Bronchial epithelial cell (primary cell): ENCODE results near the gene ARHGAP6. TPM values are rescaled to one million over a fixed set of nuclear protein-coding genes. Genes with fewer than 3 reads are reported as not detected.

Experiments used
- DNase-seq: peaks from one replicate; pipeline ENCODE4 v3.0.0-alpha.2; 2010; ENCODE audit warnings: low read depth
- FAIRE-seq: peaks from 2 replicates; lab custom pipeline; 2011; peaks lifted over from hg19 to GRCh38; lab: Jason Lieb, UNC
- H3K27me3 ChIP-seq: 2 replicates; pipeline ENCODE4 v1.5.1; 2011; ENCODE audit warnings: low read length; ENCODE audit not compliant: control insufficient read depth, insufficient read depth
- H3K36me3 ChIP-seq: 2 replicates; pipeline ENCODE4 v1.5.1; 2011; ENCODE audit warnings: low read length; ENCODE audit not compliant: control insufficient read depth, insufficient read depth
- H3K4me3 ChIP-seq: 2 replicates; pipeline ENCODE4 v1.5.1; 2011; ENCODE audit warnings: mild to moderate bottlenecking, low read depth, low read length, control low read depth
- total RNA-seq: library from RNA; depleted of rRNA; stranded (reverse); fragments of >200 nt; gene quantifications from 2 replicates; pipeline ENCODE4 v1.2.1, GENCODE V29; 2014
- TF ChIP-seq, protein P1 (sequence below): IDR thresholded peaks from 2 replicates; pipeline ENCODE4 v1.5.1; 2011; ENCODE audit warnings: mild to moderate bottlenecking, moderate library complexity, low read length, control low read depth, inconsistent platforms; ENCODE audit not compliant: insufficient read depth, severe bottlenecking

The ARHGAP6 gene
- total RNA-seq, 1 donor from 2014 or later: under 0.01 TPM

DNA sequence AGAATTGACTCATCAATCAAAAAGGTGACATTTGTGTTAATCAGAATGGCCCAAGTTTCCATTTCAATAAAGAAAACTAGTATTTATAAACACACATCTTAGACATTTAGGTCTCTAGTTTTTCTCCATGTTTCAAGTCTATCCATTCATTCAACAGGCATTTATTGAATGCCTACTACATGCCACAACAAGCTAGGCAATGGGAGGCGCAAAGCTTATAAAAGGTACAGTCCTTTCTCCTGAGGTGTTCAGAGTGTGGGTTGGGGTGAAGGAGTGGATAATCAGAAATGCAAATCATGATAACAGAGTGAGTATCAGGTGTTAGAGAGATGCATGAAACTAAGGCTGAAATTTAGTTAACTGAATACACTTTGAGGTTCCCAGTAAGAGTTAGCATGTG is 476.6 kb downstream of the ARHGAP6 start:
- Histone ChIP-seq H3K27me3 (no peaks in the 10 kb centered on the region), H3K4me3 (no peak overlapping the region), H3K36me3 (no peaks in the 10 kb centered on the region)
- FAIRE-seq: no peak
- TF ChIP-seq, protein P1, sequence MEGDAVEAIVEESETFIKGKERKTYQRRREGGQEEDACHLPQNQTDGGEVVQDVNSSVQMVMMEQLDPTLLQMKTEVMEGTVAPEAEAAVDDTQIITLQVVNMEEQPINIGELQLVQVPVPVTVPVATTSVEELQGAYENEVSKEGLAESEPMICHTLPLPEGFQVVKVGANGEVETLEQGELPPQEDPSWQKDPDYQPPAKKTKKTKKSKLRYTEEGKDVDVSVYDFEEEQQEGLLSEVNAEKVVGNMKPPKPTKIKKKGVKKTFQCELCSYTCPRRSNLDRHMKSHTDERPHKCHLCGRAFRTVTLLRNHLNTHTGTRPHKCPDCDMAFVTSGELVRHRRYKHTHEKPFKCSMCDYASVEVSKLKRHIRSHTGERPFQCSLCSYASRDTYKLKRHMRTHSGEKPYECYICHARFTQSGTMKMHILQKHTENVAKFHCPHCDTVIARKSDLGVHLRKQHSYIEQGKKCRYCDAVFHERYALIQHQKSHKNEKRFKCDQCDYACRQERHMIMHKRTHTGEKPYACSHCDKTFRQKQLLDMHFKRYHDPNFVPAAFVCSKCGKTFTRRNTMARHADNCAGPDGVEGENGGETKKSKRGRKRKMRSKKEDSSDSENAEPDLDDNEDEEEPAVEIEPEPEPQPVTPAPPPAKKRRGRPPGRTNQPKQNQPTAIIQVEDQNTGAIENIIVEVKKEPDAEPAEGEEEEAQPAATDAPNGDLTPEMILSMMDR: no peak
- peak; percentile 82 for DNase-seq

DNA sequence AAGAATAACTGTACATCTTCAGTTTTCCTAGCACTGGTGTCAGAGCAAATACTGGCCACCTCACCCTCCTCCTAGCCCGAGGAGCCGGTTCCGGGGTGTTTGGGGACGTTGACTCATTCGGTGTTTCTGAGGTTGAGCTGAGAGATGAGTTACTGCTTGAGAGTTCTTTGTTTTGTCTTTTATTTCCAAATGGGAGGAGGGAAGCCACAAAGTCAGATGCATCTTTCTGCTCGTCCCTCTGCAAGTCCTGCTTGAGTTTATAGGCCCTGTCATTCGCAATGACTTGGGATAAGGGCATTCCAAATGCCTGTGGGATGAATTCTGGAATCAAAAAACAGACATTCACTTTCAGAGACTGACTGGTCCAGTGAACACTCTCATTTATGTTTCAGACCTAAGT is 477.1 kb downstream of the ARHGAP6 start:
- peak; percentile 83 for FAIRE-seq

DNA sequence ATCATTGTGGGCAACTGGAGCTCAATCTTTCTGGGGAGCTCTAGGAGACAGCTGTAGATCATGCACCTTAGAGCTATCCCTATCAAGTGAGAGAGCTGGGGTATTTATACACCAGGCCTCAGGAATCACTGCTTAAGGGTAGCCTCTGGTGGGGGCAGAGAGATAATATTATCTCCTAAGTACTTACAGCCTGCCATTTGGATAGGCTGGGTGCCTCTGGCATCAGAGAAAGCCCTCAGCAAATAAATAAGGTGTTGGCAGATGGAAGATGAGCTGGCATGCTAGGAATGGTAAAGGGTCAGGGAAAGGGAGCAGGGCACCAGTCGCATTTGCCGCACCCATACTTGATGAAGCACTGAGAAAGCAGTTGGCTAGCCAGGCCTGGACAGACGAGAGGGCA is 478.7 kb downstream of the ARHGAP6 start:
- no peak overlapping the region for H3K4me3 ChIP-seq
- DNase-seq: no peak
- H3K27me3 ChIP-seq: no peaks in the 10 kb centered on the region
- FAIRE-seq: no peak
- no peaks in the 10 kb centered on the region for H3K36me3 ChIP-seq
- TF ChIP-seq, protein P1: no peak

More for the DNA sequence above, 477.1 kb downstream of the ARHGAP6 start:
- peak; percentile 74 for DNase-seq
- H3K36me3 ChIP-seq: no peaks in the 10 kb centered on the region
- TF ChIP-seq, protein P1: no peak
- no peak overlapping the region for H3K4me3 ChIP-seq
- no peaks in the 10 kb centered on the region for H3K27me3 ChIP-seq

- DNase-seq: no peak
Observed at GRCh38 chrX:11185861-11186260, 479.9 kb downstream of the ARHGAP6 start.

GRCh38 chrX:11180571-11180970 is 485.1 kb downstream of the ARHGAP6 start:
- FAIRE-seq (no peak), DNase-seq (peak; percentile 40)

More at GRCh38 chrX:11185861-11186260, 479.9 kb downstream of the ARHGAP6 start:
- Histone ChIP-seq H3K4me3 (no peak overlapping the region), H3K27me3 (no peaks in the 10 kb centered on the region), H3K36me3 (no peaks in the 10 kb centered on the region)
- TF ChIP-seq, protein P1: no peak
- no peak for FAIRE-seq

More at GRCh38 chrX:11180571-11180970, 485.1 kb downstream of the ARHGAP6 start:
- Histone ChIP-seq H3K36me3 (no peaks in the 10 kb centered on the region), H3K27me3 (no peaks in the 10 kb centered on the region), H3K4me3 (no peak overlapping the region)
- TF ChIP-seq, protein P1: no peak
